ENCODE measurements around the gene SEMA4C.

Gene SEMA4C

DNA sequence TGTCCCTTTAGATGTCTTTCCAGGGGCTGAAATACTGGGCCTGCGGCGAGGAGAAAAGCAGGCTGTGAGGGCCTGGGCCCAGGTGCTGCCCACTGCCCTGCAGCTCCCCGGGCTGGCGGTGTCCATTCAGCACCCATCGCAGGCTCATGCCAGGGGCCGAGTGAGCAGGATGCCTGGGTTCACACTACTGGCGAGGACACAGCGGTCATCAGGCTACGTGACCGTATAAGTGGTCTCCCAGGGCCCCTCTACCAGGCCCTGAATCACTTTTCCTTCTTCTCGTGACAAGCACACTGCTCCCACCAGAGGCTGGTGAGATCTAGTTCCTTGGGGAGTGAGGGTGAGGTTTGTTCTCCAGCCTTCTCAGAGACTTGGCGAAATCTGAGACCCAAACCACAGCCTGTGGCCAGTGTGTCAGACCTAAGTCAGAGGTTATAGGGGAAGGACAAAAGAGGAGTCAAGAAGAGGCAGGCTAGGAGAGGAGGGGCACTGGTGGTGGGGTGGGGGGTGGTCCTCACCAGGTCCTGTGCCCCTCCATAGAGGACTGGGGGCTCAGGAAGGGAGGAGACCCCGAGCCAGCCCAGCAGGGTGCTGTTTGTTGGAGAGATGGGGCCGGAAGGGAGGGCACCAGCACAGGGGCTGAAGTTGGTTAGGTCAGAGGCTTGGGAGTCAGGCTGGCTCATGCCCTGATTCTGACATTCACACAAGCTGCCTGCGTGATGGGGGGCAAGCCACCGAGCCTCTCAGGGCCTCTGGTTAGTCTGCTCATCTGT, 6.6 kb upstream of the SEMA4C start:
- in situ Hi-C loops (cut with MboI; ENCODE audit: low sequenced_read_pairs, unreplicated experiment), result no loop called here
- TF ChIP-seq, protein P1, sequence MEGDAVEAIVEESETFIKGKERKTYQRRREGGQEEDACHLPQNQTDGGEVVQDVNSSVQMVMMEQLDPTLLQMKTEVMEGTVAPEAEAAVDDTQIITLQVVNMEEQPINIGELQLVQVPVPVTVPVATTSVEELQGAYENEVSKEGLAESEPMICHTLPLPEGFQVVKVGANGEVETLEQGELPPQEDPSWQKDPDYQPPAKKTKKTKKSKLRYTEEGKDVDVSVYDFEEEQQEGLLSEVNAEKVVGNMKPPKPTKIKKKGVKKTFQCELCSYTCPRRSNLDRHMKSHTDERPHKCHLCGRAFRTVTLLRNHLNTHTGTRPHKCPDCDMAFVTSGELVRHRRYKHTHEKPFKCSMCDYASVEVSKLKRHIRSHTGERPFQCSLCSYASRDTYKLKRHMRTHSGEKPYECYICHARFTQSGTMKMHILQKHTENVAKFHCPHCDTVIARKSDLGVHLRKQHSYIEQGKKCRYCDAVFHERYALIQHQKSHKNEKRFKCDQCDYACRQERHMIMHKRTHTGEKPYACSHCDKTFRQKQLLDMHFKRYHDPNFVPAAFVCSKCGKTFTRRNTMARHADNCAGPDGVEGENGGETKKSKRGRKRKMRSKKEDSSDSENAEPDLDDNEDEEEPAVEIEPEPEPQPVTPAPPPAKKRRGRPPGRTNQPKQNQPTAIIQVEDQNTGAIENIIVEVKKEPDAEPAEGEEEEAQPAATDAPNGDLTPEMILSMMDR (IDR thresholded peaks at IDR 0.05; ENCODE audit: borderline replicate concordance, control extremely low read depth, extremely low read depth, insufficient read depth, missing control alignments), result no peak
- no peak for DNase-seq (ENCODE audit: low spot score)

DNA sequence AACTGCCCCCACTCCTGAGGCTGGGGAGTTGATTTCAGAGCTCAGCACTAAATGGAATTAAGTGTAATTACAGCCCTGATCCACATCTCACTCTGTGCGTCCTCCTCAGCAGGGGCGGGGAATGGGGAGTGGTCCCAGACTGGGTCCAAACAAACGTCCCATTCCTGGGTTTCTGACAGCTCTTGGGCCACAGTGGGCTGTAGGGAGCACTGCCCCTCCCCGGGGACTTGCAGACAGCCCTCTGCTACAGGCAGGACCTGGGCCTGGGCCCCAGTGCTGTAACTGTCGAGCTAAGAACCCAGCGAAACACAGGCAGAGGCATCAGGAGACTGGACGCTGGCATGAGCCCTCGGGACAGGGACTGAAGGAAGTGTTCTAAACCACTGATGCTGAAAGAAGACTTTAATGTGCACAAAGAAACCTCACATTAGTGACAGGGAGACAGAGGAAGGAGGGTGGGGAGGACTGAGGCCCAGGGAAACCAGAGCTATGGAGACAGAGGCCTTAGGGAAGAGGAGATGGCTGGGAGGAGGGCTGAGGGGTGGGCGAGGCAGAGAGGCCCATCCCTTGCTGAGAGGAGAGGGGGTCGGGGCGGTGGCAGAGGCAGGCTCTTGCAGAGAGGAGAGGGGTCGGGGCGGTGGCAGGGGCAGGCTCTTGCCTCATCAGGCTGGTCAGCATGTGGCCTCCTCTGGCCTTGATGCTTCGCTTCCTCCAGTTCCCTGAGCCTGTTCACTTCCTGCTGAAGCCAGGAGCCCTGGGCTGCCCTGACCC, 5.8 kb upstream of the SEMA4C start:
- DNase-seq (ENCODE audit: low spot score), result no peak
- in situ Hi-C loops (cut with MboI; ENCODE audit: low sequenced_read_pairs, unreplicated experiment), result no loop called here
- TF ChIP-seq, protein P1 (IDR thresholded peaks at IDR 0.05; ENCODE audit: borderline replicate concordance, control extremely low read depth, extremely low read depth, insufficient read depth, missing control alignments), result no peak

DNA sequence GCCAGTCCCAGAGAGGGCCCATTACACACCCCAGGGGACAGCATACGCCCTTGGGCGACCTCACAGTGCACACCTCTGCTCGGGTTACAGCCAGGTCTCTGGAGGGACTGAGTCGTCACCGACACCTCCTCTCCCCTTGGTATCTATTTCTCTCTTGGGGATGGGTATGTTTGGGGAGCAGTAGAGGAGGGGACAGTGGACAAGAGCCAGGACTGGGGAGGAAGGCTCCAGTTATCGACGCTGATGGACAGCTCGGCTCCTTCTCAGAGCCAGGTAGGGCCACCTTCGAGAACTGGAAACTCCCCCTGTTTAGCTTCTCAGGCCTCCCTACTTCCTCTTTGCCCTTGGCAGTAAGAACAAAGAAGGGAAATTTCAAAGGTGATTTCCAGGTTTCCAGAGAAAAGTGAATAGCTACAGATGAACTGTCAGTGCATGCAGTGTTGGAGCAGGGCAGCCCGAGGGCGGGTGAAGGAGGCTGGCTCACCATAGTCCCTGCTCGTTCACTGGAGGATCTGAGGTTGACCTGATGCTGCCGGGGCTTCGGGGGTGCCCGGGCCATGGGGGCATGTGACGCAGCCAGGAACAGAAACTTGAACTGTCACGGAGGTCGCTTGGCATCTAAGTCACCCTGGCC, 4.4 kb upstream of the SEMA4C start:
- TF ChIP-seq, protein P1 (IDR thresholded peaks at IDR 0.05; ENCODE audit: borderline replicate concordance, control extremely low read depth, extremely low read depth, insufficient read depth, missing control alignments), result no peak
- in situ Hi-C loops (cut with MboI; ENCODE audit: low sequenced_read_pairs, unreplicated experiment), result no loop called here
- no peak for DNase-seq (ENCODE audit: low spot score)

DNA sequence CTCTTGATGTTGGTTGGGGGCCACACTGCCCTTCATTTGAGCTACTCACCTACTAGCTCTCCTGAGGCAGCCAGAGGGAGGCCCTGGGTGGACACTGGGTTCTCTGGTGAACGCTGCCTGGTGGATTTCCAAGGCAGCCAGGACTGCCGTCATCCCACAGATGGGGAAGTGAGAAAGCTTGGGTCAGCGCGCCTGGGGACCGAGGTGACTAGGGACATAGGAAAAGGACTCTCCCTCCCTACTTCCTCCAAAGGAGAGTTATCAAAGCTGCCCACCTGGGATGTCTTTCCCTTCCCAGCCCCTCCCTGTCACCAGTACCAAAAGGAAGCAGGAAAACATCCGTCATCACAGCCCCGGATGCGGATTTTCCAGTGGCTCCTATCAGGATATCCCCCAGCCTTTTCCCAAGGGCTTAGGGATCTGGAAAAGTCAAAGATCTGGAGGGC, 3.8 kb upstream of the SEMA4C start:
- in situ Hi-C loops (cut with MboI; ENCODE audit: low sequenced_read_pairs, unreplicated experiment), result no loop called here
- no peak for DNase-seq (ENCODE audit: low spot score)
- TF ChIP-seq, protein P1 (IDR thresholded peaks at IDR 0.05; ENCODE audit: borderline replicate concordance, control extremely low read depth, extremely low read depth, insufficient read depth, missing control alignments), result no peak

DNA sequence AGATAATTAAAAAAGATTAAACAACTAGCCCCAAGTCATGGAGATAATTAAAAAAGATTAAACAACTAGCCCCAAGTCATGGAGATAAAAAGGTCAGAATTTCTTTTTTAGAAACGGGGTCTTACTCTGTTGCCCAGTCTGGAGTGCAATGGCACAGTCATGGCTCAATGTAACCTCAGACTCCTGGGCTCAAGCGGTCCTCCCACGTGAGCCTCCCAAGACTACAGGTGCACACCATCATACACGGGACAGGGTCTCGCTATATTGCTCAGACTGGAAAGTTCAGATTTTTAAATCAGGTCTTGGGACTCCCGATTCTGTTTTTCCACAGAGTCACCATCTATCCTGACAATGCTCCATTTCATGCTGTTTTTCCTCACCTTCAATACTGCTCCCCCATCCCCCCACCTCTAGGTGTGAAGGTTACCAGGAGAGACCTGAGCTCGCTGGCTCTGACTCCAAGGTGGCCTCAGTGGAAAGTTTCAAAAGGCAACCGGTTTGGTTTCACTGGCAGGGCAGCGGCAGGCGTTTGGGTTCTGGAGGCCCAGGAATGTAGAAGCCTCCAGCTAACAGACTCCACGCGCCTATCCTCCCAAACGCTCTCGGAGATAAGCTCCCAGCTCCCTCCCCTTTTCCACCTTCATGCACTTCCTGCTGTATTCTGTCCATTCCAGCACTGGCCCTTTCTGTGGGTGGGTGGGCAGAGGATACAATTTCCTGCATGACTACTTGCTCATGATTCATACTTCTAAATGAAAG, 2.9 kb upstream of the SEMA4C start:
- TF ChIP-seq, protein P1 (IDR thresholded peaks at IDR 0.05; ENCODE audit: borderline replicate concordance, control extremely low read depth, extremely low read depth, insufficient read depth, missing control alignments), result no peak
- in situ Hi-C loops (cut with MboI; ENCODE audit: low sequenced_read_pairs, unreplicated experiment), result no loop called here
- DNase-seq (ENCODE audit: low spot score), result no peak
